SU-DHL-6 (cell line): ENCODE measurements around the gene TRPV2.

Experiments used
- H2AFZ ChIP-seq: fragments of 200-600 bp; sonication (generic); 2 replicates; pipeline ENCODE4 v1.6.1; 2014; ENCODE audit warnings: low read depth, mild to moderate bottlenecking, moderate library complexity, mixed read lengths, antibody characterized with exemption, low read length; ENCODE audit not compliant: severe bottlenecking
- H3F3A ChIP-seq: fragments of 200-600 bp; shearing (Covaris generic); 2 replicates; pipeline ENCODE4 v1.6.0; 2016; ENCODE audit warnings: antibody characterized with exemption, mild to moderate bottlenecking; ENCODE audit not compliant: insufficient read depth
- H3K27ac ChIP-seq: fragments of 200-600 bp; sonication (generic); 2 replicates; pipeline ENCODE4 v1.5.1; 2016; ENCODE audit warnings: low read depth, mild to moderate bottlenecking, low read length, moderate library complexity, mixed read lengths
- H3K27me3 ChIP-seq: fragments of 200-600 bp; sonication (generic), shearing (Covaris generic); 2 replicates; pipeline ENCODE4 v1.6.0; 2014; ENCODE audit warnings: mild to moderate bottlenecking, low read length
- H3K36me3 ChIP-seq: fragments of 200-600 bp; sonication (generic); 2 replicates; pipeline ENCODE4 v1.6.1; 2014; ENCODE audit warnings: mild to moderate bottlenecking, low read length, mixed read lengths
- H3K4me2 ChIP-seq: fragments of 300-600, 200-600 bp; shearing (Covaris generic), sonication (generic); 2 replicates; pipeline ENCODE4 v1.6.0; 2014; ENCODE audit warnings: low read length, low read depth, mild to moderate bottlenecking; ENCODE audit not compliant: poor library complexity, severe bottlenecking
- H3K4me3 ChIP-seq: fragments of 200-600 bp; sonication (generic); 2 replicates; pipeline ENCODE4 v1.5.1; 2014; ENCODE audit warnings: antibody characterized with exemption, low read length, mild to moderate bottlenecking, mixed read lengths; ENCODE audit not compliant: insufficient read depth, poor library complexity, severe bottlenecking
- H3K79me2 ChIP-seq: fragments of 200-600 bp; sonication (generic); 2 replicates; pipeline ENCODE4 v1.6.1; 2014; ENCODE audit warnings: mild to moderate bottlenecking, low read length, moderate library complexity; ENCODE audit not compliant: insufficient read depth
- H3K9ac ChIP-seq: fragments of 200-600 bp; sonication (generic); 2 replicates; pipeline ENCODE4 v1.7.0; 2014; ENCODE audit warnings: mild to moderate bottlenecking, low read length
- H3K9me2 ChIP-seq: fragments of 200-600 bp; sonication (generic); replicated peaks from 2 replicates; pipeline ENCODE4 v1.6.1; 2014; ENCODE audit warnings: low read length; ENCODE audit not compliant: insufficient read depth
- H3K9me3 ChIP-seq: fragments of 200-600 bp; sonication (generic); 2 replicates; pipeline ENCODE4 v1.6.1; 2014; ENCODE audit warnings: low read length, mixed read lengths; ENCODE audit not compliant: insufficient read depth
- H4K20me1 ChIP-seq: fragments of 200-600 bp; sonication (generic); 2 replicates; pipeline ENCODE4 v1.6.1; 2014; ENCODE audit warnings: low read depth, mild to moderate bottlenecking, antibody characterized with exemption, low read length, moderate library complexity, mixed read lengths
- CTCF ChIP-seq: fragments of 200-600 bp; sonication (generic); IDR thresholded peaks from one replicate; pipeline ENCODE4 v1.5.1; 2017; ENCODE audit warnings: antibody characterized with exemption, mild to moderate bottlenecking, low read length, moderate library complexity; ENCODE audit not compliant: insufficient read depth, poor library complexity, severe bottlenecking
- EZH2phosphoT487 ChIP-seq: fragments of 200-600 bp; sonication (generic), shearing (Covaris generic); conservative IDR thresholded peaks from 2 replicates; pipeline ENCODE4 v1.6.1; 2018; ENCODE audit warnings: mild to moderate bottlenecking, antibody characterized with exemption, low read length, moderate library complexity, mixed read lengths

Gene TRPV2

GRCh38 chr17:16444258-16444886 is 29.0 kb downstream of the TRPV2 start:
- no peak overlapping the region for H2AFZ ChIP-seq
- H3K9ac ChIP-seq = no peak overlapping the region
- H3K9me2 ChIP-seq = no peaks in the 10 kb centered on the region
- H3K79me2 ChIP-seq = peaks cover 22% of the 10 kb centered on the region
- H3K9me3 ChIP-seq = no peaks in the 10 kb centered on the region
- H3K4me2 ChIP-seq = no peak overlapping the region
- TF ChIP-seq CTCF = no peak
- no peak for TF ChIP-seq EZH2phosphoT487
- no peak overlapping the region for H3K4me3 ChIP-seq
- H3K27me3 ChIP-seq = no peaks in the 10 kb centered on the region
- no peaks in the 10 kb centered on the region; the same call in 1 of the 2 replicates for H4K20me1 ChIP-seq
- H3K36me3 ChIP-seq = peaks cover 32% of the 10 kb centered on the region
- H3K27ac ChIP-seq = no peak overlapping the region
- H3F3A ChIP-seq = peaks cover 68% of the 10 kb centered on the region

GRCh38 chr17:16446338-16446983 is 31.1 kb downstream of the TRPV2 start:
- Histone ChIP-seq H3K9me3 (no peaks in the 10 kb centered on the region), H3K27ac (no peak overlapping the region), H3K4me2 (no peak overlapping the region), H3K79me2 (peaks cover under 1% of the 10 kb centered on the region; the same call in 1 of the 2 replicates), H4K20me1 (no peaks in the 10 kb centered on the region; the same call in 1 of the 2 replicates), H3K4me3 (no peak overlapping the region), H3K27me3 (no peaks in the 10 kb centered on the region), H3K9ac (no peak overlapping the region), H3F3A (peaks cover 47% of the 10 kb centered on the region), H3K9me2 (no peaks in the 10 kb centered on the region), H2AFZ (no peak overlapping the region), H3K36me3 (peaks cover 13% of the 10 kb centered on the region)
- TF ChIP-seq CTCF = no peak
- TF ChIP-seq EZH2phosphoT487 = no peak

- no peaks in the 10 kb centered on the region for H3K27me3 ChIP-seq
- peaks cover 35% of the 10 kb centered on the region for H3F3A ChIP-seq
- H3K4me3 ChIP-seq = no peak overlapping the region
- TF ChIP-seq EZH2phosphoT487 (no peak), CTCF (no peak)
- no peak overlapping the region for H3K9ac ChIP-seq
- H3K4me2 ChIP-seq = no peak overlapping the region
- no peaks in the 10 kb centered on the region for H3K9me2 ChIP-seq
- no peaks in the 10 kb centered on the region for H3K79me2 ChIP-seq
- no peaks in the 10 kb centered on the region; the same call in 1 of the 2 replicates for H4K20me1 ChIP-seq
- no peaks in the 10 kb centered on the region for H3K9me3 ChIP-seq
- no peak overlapping the region for H3K27ac ChIP-seq
- H3K36me3 ChIP-seq = peaks cover 3% of the 10 kb centered on the region; the same call in 1 of the 2 replicates
- H2AFZ ChIP-seq = no peak overlapping the region
These were observed 32.3 kb downstream of the TRPV2 start for GRCh38 chr17:16447676-16448075.
